Measurements from ENCODE around the gene PCDHGC4. TPM values are rescaled to one million over a fixed set of nuclear protein-coding genes. Genes with fewer than 3 reads are reported as not detected.

PCDHGC4 gene
- total RNA-seq, 3 donors from 2014 or later (not counting 1 experiment from before 2014, with no cell fraction given): 0.31 to 0.84 (median 0.45) TPM

DNA sequence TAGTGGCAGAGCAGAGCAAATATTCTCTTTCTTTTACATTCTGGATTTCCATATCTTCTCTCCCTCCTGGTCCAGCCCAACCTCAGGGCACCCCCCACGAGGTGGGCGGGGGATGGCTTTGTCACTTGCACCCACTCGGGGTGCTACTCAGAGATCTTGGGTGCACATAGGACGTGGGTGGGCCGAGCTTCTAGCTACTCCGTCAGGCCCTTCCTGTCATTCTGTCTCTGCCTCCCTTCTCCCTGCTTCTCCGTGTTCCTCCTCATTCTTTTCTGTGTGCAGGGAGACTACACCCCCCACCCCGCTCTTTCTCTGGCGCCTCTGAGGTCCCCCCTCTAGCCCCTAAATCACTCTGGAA, 23.6 kb downstream of the PCDHGC4 start:
- no peak for ATAC-seq
- no peak overlapping the region for H3K4me3 ChIP-seq (ENCODE audit: low read length)
- no peak for DNase-seq
- no peaks in the 10 kb centered on the region for H3K36me3 Mint-ChIP-seq
- no peaks in the 10 kb centered on the region for H3K36me3 ChIP-seq (ENCODE audit: control insufficient read depth, insufficient read depth, low read length)
- H3K27ac Mint-ChIP-seq: no peak overlapping the region
- peaks cover 37% of the 10 kb centered on the region for H3K4me1 ChIP-seq (ENCODE audit: control insufficient read depth, insufficient read depth, low read length)
- no peaks in the 10 kb centered on the region for H3K9me3 Mint-ChIP-seq
- H3K27ac ChIP-seq (ENCODE audit: low read length): no peak overlapping the region
- H3K27me3 Mint-ChIP-seq (ENCODE audit: low read depth in 2 of 2): no peaks in the 10 kb centered on the region
- H3K4me1 Mint-ChIP-seq: peaks cover 15 to 24% of the 10 kb centered on the region in 2 donors
- no peaks in the 10 kb centered on the region for H3K27me3 ChIP-seq (ENCODE audit: control insufficient read depth, insufficient read depth, low read length)
- 57% methylated on average over 9 of the region's 9 CpGs for WGBS (ENCODE audit: insufficient coverage)
- TF ChIP-seq, protein P1, sequence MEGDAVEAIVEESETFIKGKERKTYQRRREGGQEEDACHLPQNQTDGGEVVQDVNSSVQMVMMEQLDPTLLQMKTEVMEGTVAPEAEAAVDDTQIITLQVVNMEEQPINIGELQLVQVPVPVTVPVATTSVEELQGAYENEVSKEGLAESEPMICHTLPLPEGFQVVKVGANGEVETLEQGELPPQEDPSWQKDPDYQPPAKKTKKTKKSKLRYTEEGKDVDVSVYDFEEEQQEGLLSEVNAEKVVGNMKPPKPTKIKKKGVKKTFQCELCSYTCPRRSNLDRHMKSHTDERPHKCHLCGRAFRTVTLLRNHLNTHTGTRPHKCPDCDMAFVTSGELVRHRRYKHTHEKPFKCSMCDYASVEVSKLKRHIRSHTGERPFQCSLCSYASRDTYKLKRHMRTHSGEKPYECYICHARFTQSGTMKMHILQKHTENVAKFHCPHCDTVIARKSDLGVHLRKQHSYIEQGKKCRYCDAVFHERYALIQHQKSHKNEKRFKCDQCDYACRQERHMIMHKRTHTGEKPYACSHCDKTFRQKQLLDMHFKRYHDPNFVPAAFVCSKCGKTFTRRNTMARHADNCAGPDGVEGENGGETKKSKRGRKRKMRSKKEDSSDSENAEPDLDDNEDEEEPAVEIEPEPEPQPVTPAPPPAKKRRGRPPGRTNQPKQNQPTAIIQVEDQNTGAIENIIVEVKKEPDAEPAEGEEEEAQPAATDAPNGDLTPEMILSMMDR (IDR thresholded peaks at IDR 0.05): no peak
- intact Hi-C loops (cut with micrococcal nuclease): no loop called here
- no peaks in the 10 kb centered on the region for H3K9me3 ChIP-seq (ENCODE audit: control insufficient read depth, insufficient read depth, low read length)
- H3K4me3 Mint-ChIP-seq: no peak overlapping the region

DNA sequence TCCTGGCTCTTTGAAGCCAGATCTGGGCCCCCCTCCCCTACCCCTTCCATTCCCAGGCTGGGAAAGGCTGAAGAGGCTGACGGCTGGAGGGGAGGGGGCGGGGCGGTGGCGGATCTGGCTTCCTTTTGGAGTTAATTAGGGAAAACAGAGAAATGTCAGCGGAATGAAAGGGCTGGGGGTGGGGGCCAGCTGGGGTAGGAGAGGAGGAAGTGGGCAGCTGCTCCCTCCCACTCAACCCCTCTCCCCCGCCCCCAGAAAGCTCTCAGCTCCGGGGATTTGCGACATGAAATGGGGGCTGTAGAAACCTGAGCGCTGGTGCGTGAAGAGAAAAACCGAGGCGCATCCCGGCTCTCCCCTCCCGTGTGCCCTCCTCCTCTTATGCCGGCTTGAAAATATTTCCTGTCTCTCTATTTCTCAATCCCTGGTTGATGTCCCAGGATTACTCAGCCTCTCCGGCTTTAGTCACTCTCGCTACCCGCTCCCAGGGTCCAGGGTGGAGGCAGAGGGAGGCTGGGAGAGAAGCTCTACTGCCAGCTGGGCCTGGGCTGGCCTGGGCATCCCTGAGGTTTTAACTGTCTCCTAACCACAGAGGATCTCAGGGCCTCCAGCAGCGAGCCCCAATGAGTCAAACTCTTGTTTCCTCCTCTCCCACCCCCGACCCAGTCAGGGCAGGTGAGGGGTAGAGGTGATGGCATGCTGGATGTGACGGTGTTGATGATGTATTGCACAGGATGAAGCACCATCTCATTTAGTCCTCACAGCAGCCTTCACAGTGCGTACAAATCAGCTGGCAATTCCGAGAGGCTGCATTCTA, 24.2 kb downstream of the PCDHGC4 start:
- H3K4me1 ChIP-seq (ENCODE audit: control insufficient read depth, insufficient read depth, low read length): peaks cover 42% of the 10 kb centered on the region

DNA sequence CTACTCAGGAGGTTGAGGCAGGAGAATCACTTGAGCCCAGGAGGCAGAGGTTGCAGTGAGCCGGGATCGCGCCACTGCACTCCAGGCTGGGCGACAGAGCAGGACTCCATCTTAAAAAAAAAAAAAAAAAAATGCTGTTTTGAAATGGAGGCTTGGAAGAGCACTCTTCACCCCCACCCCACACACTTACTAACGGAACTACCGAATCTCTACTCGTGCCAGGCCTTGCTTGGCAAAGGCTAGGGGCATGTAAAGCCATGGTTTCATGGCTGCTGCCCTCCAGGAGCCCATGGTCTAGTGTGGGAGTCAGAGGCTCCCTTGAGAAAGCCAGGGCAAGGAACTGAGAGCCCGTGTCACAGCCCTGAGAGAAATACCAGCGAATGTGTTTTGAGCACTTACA, 25.3 kb downstream of the PCDHGC4 start:
- H3K9me3 ChIP-seq (ENCODE audit: control insufficient read depth, insufficient read depth, low read length): no peaks in the 10 kb centered on the region
- no peak overlapping the region for H3K27ac ChIP-seq (ENCODE audit: low read length)
- no peaks in the 10 kb centered on the region for H3K27me3 ChIP-seq (ENCODE audit: control insufficient read depth, insufficient read depth, low read length)
- TF ChIP-seq, protein P1 (IDR thresholded peaks at IDR 0.05): no peak
- DNase-seq: no peak
- intact Hi-C loops (cut with micrococcal nuclease): loop anchor here (5.0 kb wide), 2 partner anchors 98 to 183 kb away; partner anchors contain the start of gene PCDHGA10
- Mint-ChIP-seq H3K4me1 (peaks cover 33 to 41% of the 10 kb centered on the region in 2 donors), H3K27ac (no peak overlapping the region), H3K4me3 (no peak overlapping the region), H3K9me3 (no peaks in the 10 kb centered on the region), H3K36me3 (no peaks in the 10 kb centered on the region), H3K27me3 (ENCODE audit: low read depth in 2 of 2) (no peaks in the 10 kb centered on the region)
- H3K4me3 ChIP-seq (ENCODE audit: low read length): no peak overlapping the region
- whole genome bisulfite sequencing (ENCODE audit: insufficient coverage): 92% methylated on average over 8 of the region's 9 CpGs
- H3K36me3 ChIP-seq (ENCODE audit: control insufficient read depth, insufficient read depth, low read length): peaks cover 7% of the 10 kb centered on the region
- peaks cover 54% of the 10 kb centered on the region for H3K4me1 ChIP-seq (ENCODE audit: control insufficient read depth, insufficient read depth, low read length)
- no peak for ATAC-seq

More for the DNA sequence above, 24.2 kb downstream of the PCDHGC4 start:
- DNase-seq: no peak
- Mint-ChIP-seq H3K4me3 (no peak overlapping the region), H3K4me1 (peaks cover 21 to 30% of the 10 kb centered on the region in 2 donors), H3K27ac (no peak overlapping the region), H3K36me3 (no peaks in the 10 kb centered on the region), H3K27me3 (ENCODE audit: low read depth in 2 of 2) (no peaks in the 10 kb centered on the region), H3K9me3 (no peaks in the 10 kb centered on the region)
- 34% methylated on average over 16 of the region's 23 CpGs for WGBS (ENCODE audit: insufficient coverage)
- Histone ChIP-seq H3K4me3 (ENCODE audit: low read length) (no peak overlapping the region), H3K27ac (ENCODE audit: low read length) (no peak overlapping the region), H3K36me3 (ENCODE audit: control insufficient read depth, insufficient read depth, low read length) (no peaks in the 10 kb centered on the region), H3K9me3 (ENCODE audit: control insufficient read depth, insufficient read depth, low read length) (no peaks in the 10 kb centered on the region), H3K27me3 (ENCODE audit: control insufficient read depth, insufficient read depth, low read length) (no peaks in the 10 kb centered on the region)
- no peak for ATAC-seq
- intact Hi-C loops (cut with micrococcal nuclease): no loop called here
- TF ChIP-seq, protein P1 (IDR thresholded peaks at IDR 0.05): no peak

All from natural killer cell (primary cell).